HL-60 (cell line): ENCODE measurements around the gene COL4A2.

Source experiments
- DNase-seq, 2 experiments: peaks; one replicate each; pipeline ENCODE4 v3.0.0-alpha.2; 2010 to 2020; ENCODE audit warnings: low read depth in 1 of 2, low spot score in 1 of 2
- H3K27ac ChIP-seq: fragments of 250-450 bp; sonication (Bioruptor Pico); replicated peaks from 2 replicates; pipeline ENCODE4 v1.5.1; 2020; ENCODE audit warnings: mild to moderate bottlenecking, moderate library complexity
- H3K27me3 ChIP-seq: fragments of 250-450 bp; sonication (Bioruptor Pico); 2 replicates; pipeline ENCODE4 v1.5.1; 2021; ENCODE audit warnings: mild to moderate bottlenecking, moderate library complexity; ENCODE audit not compliant: insufficient read depth, poor library complexity, severe bottlenecking
- H3K4me3 ChIP-seq: replicated peaks from 2 replicates; pipeline ENCODE4 v1.5.1; 2011; ENCODE audit warnings: mild to moderate bottlenecking, control low read depth, low read length; ENCODE audit not compliant: insufficient read depth
- GABPA ChIP-seq: IDR thresholded peaks from 2 replicates; pipeline ENCODE4 v1.6.1; 2012; ENCODE audit warnings: low read depth
- POLR2AphosphoS5 ChIP-seq: IDR thresholded peaks from 2 replicates; pipeline ENCODE4 v1.6.1; 2012; ENCODE audit warnings: low read depth
- SPI1 ChIP-seq: IDR thresholded peaks from 2 replicates; pipeline ENCODE4 v1.6.1; 2012; ENCODE audit warnings: low read depth, mild to moderate bottlenecking, borderline replicate concordance
- TF ChIP-seq, protein P1 (sequence below): IDR thresholded peaks from one replicate; pipeline ENCODE4 v1.5.1; 2011; ENCODE audit warnings: low read length, control low read depth, inconsistent platforms; ENCODE audit not compliant: insufficient read depth
- TF ChIP-seq, protein P2 (sequence below): IDR thresholded peaks from 2 replicates; pipeline ENCODE4 v1.6.1; 2012; ENCODE audit warnings: low read depth; ENCODE audit not compliant: insufficient replicate concordance

The COL4A2 gene

DNA sequence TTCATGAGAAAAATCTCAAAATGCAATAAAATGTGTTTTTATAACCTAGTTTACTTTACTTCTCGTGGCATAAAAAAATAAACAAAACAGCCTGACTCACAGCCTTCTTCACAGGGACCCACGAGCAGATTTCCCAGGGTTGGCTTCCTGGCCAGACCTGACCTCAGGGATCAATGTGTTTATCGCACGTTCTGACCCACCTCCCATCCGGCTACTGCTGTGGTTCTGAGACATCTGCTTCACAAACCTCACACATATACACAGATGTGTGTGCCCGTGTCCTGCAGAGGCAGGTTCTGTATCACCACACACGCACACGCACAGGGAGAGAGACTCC, 118.3 kb downstream of the COL4A2 start:
- TF ChIP-seq, protein P1, sequence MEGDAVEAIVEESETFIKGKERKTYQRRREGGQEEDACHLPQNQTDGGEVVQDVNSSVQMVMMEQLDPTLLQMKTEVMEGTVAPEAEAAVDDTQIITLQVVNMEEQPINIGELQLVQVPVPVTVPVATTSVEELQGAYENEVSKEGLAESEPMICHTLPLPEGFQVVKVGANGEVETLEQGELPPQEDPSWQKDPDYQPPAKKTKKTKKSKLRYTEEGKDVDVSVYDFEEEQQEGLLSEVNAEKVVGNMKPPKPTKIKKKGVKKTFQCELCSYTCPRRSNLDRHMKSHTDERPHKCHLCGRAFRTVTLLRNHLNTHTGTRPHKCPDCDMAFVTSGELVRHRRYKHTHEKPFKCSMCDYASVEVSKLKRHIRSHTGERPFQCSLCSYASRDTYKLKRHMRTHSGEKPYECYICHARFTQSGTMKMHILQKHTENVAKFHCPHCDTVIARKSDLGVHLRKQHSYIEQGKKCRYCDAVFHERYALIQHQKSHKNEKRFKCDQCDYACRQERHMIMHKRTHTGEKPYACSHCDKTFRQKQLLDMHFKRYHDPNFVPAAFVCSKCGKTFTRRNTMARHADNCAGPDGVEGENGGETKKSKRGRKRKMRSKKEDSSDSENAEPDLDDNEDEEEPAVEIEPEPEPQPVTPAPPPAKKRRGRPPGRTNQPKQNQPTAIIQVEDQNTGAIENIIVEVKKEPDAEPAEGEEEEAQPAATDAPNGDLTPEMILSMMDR: no peak
- no peak for TF ChIP-seq POLR2AphosphoS5
- TF ChIP-seq, protein P2, sequence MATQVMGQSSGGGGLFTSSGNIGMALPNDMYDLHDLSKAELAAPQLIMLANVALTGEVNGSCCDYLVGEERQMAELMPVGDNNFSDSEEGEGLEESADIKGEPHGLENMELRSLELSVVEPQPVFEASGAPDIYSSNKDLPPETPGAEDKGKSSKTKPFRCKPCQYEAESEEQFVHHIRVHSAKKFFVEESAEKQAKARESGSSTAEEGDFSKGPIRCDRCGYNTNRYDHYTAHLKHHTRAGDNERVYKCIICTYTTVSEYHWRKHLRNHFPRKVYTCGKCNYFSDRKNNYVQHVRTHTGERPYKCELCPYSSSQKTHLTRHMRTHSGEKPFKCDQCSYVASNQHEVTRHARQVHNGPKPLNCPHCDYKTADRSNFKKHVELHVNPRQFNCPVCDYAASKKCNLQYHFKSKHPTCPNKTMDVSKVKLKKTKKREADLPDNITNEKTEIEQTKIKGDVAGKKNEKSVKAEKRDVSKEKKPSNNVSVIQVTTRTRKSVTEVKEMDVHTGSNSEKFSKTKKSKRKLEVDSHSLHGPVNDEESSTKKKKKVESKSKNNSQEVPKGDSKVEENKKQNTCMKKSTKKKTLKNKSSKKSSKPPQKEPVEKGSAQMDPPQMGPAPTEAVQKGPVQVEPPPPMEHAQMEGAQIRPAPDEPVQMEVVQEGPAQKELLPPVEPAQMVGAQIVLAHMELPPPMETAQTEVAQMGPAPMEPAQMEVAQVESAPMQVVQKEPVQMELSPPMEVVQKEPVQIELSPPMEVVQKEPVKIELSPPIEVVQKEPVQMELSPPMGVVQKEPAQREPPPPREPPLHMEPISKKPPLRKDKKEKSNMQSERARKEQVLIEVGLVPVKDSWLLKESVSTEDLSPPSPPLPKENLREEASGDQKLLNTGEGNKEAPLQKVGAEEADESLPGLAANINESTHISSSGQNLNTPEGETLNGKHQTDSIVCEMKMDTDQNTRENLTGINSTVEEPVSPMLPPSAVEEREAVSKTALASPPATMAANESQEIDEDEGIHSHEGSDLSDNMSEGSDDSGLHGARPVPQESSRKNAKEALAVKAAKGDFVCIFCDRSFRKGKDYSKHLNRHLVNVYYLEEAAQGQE: no peak
- TF ChIP-seq GABPA: no peak
- TF ChIP-seq SPI1: no peak
- no peak overlapping the region for H3K4me3 ChIP-seq
- DNase-seq: no peak
- H3K27ac ChIP-seq: no peak overlapping the region
- H3K27me3 ChIP-seq: peaks cover 42% of the 10 kb centered on the region

DNA sequence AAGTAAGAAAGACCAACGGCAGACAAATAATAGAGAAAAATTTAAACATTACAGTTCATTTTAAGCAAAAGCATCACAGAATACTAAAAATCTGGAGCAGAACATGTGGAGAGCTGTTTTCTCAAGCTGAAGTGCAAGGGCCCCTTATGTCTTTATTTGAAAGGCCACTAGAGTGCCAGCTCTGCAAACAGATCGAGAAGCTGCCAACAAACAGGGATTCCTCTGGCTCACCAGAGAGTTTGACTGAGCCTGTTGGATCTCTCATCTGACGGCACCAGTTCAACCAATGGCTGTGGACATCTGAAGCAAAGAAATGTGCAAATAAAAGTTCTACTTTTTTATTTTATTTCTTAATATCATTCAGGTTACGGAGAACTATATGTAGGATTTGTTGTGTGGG, 119.7 kb downstream of the COL4A2 start:
- TF ChIP-seq GABPA (no peak), SPI1 (no peak), POLR2AphosphoS5 (no peak)
- TF ChIP-seq, protein P1: no peak
- TF ChIP-seq, protein P2: no peak
- Histone ChIP-seq H3K4me3 (no peak overlapping the region), H3K27ac (no peak overlapping the region), H3K27me3 (peaks cover 32% of the 10 kb centered on the region)
- DNase-seq: no peak

DNA sequence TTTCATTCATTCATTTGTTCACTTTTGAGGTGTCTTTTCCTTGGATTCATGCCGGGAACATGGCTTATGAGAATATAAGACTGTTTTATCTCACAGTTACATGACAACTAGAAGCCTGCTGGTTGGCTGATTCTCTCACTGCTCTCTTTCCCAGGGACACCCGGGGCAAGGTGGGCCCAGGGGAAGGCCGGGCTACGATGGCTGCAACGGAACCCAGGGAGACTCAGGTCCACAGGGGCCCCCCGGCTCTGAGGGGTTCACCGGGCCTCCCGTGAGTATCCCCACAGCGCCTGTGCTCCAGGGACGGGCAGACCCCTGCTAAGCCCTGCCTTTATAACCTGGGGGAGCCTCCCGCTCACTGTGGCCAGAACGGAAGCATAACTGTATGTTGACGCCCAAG, 121.2 kb downstream of the COL4A2 start:
- TF ChIP-seq SPI1 (no peak), POLR2AphosphoS5 (no peak), GABPA (no peak)
- TF ChIP-seq, protein P2: no peak
- TF ChIP-seq, protein P1: no peak
- Histone ChIP-seq H3K27me3 (peaks cover 21% of the 10 kb centered on the region), H3K4me3 (no peak overlapping the region), H3K27ac (no peak overlapping the region)
- DNase-seq: no peak
